ENCODE results near the gene ZNF460. TPM values are rescaled to one million over a fixed set of nuclear protein-coding genes. Genes with fewer than 3 reads are reported as not detected.

ZNF460 gene
- total and polyA plus RNA-seq, 2 of the 8 experiments (the other 6 are each of a cell fraction or from before 2014, with no cell fraction given) = 9.3 to 57.9 TPM

DNA sequence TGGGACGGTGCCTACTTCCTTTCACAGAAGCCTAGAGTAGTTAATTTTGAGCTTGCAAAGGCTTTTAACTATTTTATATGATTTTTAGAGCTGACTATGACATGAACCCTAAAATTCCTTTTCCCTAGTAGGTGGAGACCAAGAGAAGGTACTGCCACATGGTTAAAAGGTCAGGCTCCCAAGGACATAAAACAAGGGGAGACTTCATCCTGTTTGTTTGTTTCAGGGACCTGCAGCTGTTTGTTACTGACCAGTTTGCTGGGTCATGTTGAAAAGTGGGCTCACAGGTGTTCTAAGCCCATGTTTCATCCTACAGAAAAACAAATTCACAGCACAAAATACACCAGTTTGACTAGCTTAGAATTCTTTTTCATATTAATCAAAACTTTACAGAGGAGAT lies 3.9 kb upstream of the ZNF460 start:
- no peak overlapping the region for H3K9ac ChIP-seq (replicated peaks in 1 of 4; ENCODE audit: extremely low read depth in 1 of 4, low read depth in 3 of 4, low read length in 3 of 4)
- H3K79me2 ChIP-seq (ENCODE audit: control insufficient read depth in 1 of 2, insufficient read depth in 2 of 2, low read length in 2 of 2) = peaks cover 7 to 9% of the 10 kb centered on the region in 2 experiments
- H2BK5ac ChIP-seq (ENCODE audit: low read depth, low read length) = no peak overlapping the region
- no peak overlapping the region for H3K27ac ChIP-seq (ENCODE audit: low read depth, low read length)
- POLR2A ChIA-PET (ENCODE audit: partially characterized antibody) = interaction anchor here (1.2 kb wide), 1 partner anchor 14 kb away, joined by 4 read pairs; no protein-coding TSS in a partner anchor
- H3K4me1 ChIP-seq (replicated peaks in 1 of 4; ENCODE audit: control insufficient read depth in 3 of 4, insufficient read depth in 4 of 4, low read length in 3 of 4) = no peaks in the 10 kb centered on the region; a peak in 1 of 7 replicates
- CTCF ChIA-PET (ENCODE audit: partially characterized antibody) = interaction anchor here (0.9 kb wide), 1 partner anchor 37 kb away, joined by 5 read pairs; no protein-coding TSS in a partner anchor
- no peak overlapping the region for H2AFZ ChIP-seq (ENCODE audit: low read length)
- no peaks in the 10 kb centered on the region; the same call in 1 of the 2 replicates for H3K79me1 ChIP-seq (ENCODE audit: low read depth, low read length)
- no peak overlapping the region for H2BK120ac ChIP-seq (replicated peaks; ENCODE audit: low read depth, low read length)
- no peak overlapping the region for H4K5ac ChIP-seq (ENCODE audit: insufficient read length, low read depth, low read length)
- peaks cover 6% of the 10 kb centered on the region for H3K23me2 ChIP-seq (ENCODE audit: low read depth, low read length)
- no peaks in the 10 kb centered on the region for H4K20me1 ChIP-seq (replicated peaks in 1 of 2; ENCODE audit: control insufficient read depth in 1 of 2, insufficient read depth in 2 of 2, low read length in 2 of 2)
- H4K8ac ChIP-seq (ENCODE audit: extremely low read depth, insufficient read depth, low read length) = no peak overlapping the region
- H3K18ac ChIP-seq (ENCODE audit: extremely low read depth, low read length) = no peak overlapping the region
- WGBS, 2 experiments (ENCODE audit: extremely low coverage in 1 of 2, insufficient coverage in 1 of 2, insufficient read length in 1 of 2, insufficient replicate concordance in 2 of 2, low coverage in 1 of 2, low lambda C conversion rate in 2 of 2, missing lambda C conversion rate in 1 of 2) = 100% methylated on average over 1 of the region's 1 CpG; no CpG with 5 or more reads in 1 of the 2 experiments
- H2BK20ac ChIP-seq (ENCODE audit: low read length) = no peak overlapping the region
- no peaks in the 10 kb centered on the region for H3K9me3 ChIP-seq (ENCODE audit: insufficient read depth in 2 of 2, low read depth in 1 of 2, low read length in 1 of 2)
- H2BK15ac ChIP-seq (ENCODE audit: low read length) = no peak overlapping the region
- H3K4ac ChIP-seq (replicated peaks; ENCODE audit: insufficient read length, low read depth, low read length) = no peak overlapping the region
- no peak for DNase-seq (ENCODE audit: low read depth in 1 of 2, low spot score in 2 of 2)
- no peak overlapping the region for H3K4me3 ChIP-seq (ENCODE audit: extremely low read depth in 1 of 4, insufficient read depth in 2 of 4, low read depth in 3 of 4, low read length in 4 of 4)
- TF ChIP-seq KDM1A (IDR thresholded peaks at IDR 0.05; ENCODE audit: borderline replicate concordance, low read length) (no peak), NRF1 (IDR thresholded peaks at IDR 0.05; ENCODE audit: low read depth, low read length) (no peak)
- no peak overlapping the region for H2BK12ac ChIP-seq (ENCODE audit: low read depth, low read length)
- no peaks in the 10 kb centered on the region for H3K27me3 ChIP-seq (replicated peaks in 1 of 4; ENCODE audit: control insufficient read depth in 3 of 4, extremely low read depth in 1 of 4, insufficient read depth in 3 of 4, low read length in 3 of 4)
- no peak overlapping the region for H3K14ac ChIP-seq (ENCODE audit: insufficient read length)
- FAIRE-seq = no peak
- no peak overlapping the region for H4K91ac ChIP-seq (replicated peaks; ENCODE audit: insufficient read length, low read length)
- H3K4me2 ChIP-seq (ENCODE audit: insufficient read depth in 1 of 2, low read depth in 2 of 2, low read length in 2 of 2) = no peak overlapping the region
- no peak overlapping the region for H2AK5ac ChIP-seq (ENCODE audit: low read depth, low read length)
- H3K36me3 ChIP-seq (ENCODE audit: control insufficient read depth in 2 of 4, insufficient read depth in 4 of 4, low read length in 3 of 4) = no peaks in the 10 kb centered on the region
- H3K56ac ChIP-seq (replicated peaks; ENCODE audit: insufficient read length, low read depth, low read length) = no peak overlapping the region
- H3K23ac ChIP-seq (ENCODE audit: insufficient read length) = no peak overlapping the region
